PC-9 (cell line): ENCODE data around the gene ARHGAP26.

Experiments used
- EZH2 ChIP-seq: fragments of 200-600 bp; sonication (generic); IDR thresholded peaks from 2 replicates; pipeline ENCODE4 v1.8.0; 2017; ENCODE audit warnings: antibody characterized with exemption, low read depth
- TF ChIP-seq, protein P1 (sequence below): fragments of 200-600 bp; sonication (generic); conservative IDR thresholded peaks from 2 replicates; pipeline ENCODE4 v1.6.1; 2017; ENCODE audit warnings: mixed run types, antibody characterized with exemption, mild to moderate bottlenecking, moderate library complexity

DNA sequence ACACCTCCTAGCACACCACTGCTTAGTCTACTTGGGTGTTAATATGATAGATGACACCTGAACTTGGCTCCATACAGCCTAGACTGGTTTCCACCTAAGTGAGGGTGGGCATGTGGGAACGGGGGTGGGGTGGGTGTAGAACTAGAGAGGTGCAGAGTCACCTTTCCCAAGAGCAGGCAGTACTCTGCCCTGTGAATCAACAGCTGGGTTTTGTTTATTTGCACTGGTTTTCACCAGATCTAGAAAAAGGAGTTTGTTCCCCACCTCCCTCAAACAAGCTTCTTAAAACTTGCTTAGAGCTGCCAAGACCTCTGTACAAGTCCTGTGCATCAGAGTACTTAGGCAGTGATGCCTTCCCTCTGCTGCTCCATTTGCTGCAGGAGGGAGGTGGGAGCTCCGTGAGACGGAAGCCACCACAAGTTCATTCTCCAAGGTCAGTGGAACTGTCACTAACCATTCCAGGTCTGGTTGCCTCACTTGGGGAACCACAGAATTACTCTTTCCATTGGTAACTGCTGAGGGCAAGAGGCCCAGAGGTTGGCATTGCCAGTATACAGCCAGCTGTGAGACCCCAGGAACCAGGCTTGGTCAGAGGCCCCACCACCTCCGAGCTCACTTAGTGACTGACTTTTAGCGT lies 469.8 kb downstream of the ARHGAP26 start:
- TF ChIP-seq, protein P1, sequence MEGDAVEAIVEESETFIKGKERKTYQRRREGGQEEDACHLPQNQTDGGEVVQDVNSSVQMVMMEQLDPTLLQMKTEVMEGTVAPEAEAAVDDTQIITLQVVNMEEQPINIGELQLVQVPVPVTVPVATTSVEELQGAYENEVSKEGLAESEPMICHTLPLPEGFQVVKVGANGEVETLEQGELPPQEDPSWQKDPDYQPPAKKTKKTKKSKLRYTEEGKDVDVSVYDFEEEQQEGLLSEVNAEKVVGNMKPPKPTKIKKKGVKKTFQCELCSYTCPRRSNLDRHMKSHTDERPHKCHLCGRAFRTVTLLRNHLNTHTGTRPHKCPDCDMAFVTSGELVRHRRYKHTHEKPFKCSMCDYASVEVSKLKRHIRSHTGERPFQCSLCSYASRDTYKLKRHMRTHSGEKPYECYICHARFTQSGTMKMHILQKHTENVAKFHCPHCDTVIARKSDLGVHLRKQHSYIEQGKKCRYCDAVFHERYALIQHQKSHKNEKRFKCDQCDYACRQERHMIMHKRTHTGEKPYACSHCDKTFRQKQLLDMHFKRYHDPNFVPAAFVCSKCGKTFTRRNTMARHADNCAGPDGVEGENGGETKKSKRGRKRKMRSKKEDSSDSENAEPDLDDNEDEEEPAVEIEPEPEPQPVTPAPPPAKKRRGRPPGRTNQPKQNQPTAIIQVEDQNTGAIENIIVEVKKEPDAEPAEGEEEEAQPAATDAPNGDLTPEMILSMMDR: no peak
- no peak for TF ChIP-seq EZH2
